GM21723 (cell line): ENCODE measurements around the gene NUDCD2.

Experiments
- ATAC-seq: cut with Tn5 transposase; IDR thresholded peaks from one replicate; pipeline ENCODE4 v1.9.1; 2021; ENCODE audit warnings: mild to moderate bottlenecking, moderate library complexity; ENCODE audit not compliant: unreplicated experiment

Gene NUDCD2

GRCh38 chr5:163459819-163460561 is at the start of gene NUDCD2:
TSS of gene NUDCD2 (minus strand) at chr5:163460102. CDS start at chr5:163460050, 52 bp downstream.
- peak; percentile 80 for ATAC-seq

- no peak for ATAC-seq
Observed at GRCh38 chr5:163509291-163509951, 49.5 kb upstream of the NUDCD2 start.

- ATAC-seq = no peak
Observed at GRCh38 chr5:163508753-163509152, 48.9 kb upstream of the NUDCD2 start.

GRCh38 chr5:163506726-163507125 is 46.8 kb upstream of the NUDCD2 start:
- no peak for ATAC-seq

- ATAC-seq = peak; percentile 8
Observed at GRCh38 chr5:163506095-163506457, 46.2 kb upstream of the NUDCD2 start.

- ATAC-seq = peak; percentile 87
Observed at GRCh38 chr5:163505368-163506094, 45.6 kb upstream of the NUDCD2 start, which contains the start of gene MAT2B. TSS of gene MAT2B (plus strand) at chr5:163505619. CDS start at chr5:163505687, 68 bp downstream.

GRCh38 chr5:163505049-163505367 is 45.1 kb upstream of the NUDCD2 start:
- ATAC-seq = peak; percentile 3

- ATAC-seq = no peak
Observed at GRCh38 chr5:163504079-163504931, 44.4 kb upstream of the NUDCD2 start.

- peak; percentile 11 for ATAC-seq
Observed at GRCh38 chr5:163503106-163504078, 43.5 kb upstream of the NUDCD2 start.

GRCh38 chr5:163502521-163502920 is 42.6 kb upstream of the NUDCD2 start:
- no peak for ATAC-seq

- no peak for ATAC-seq
Observed at GRCh38 chr5:163498886-163499285, 39.0 kb upstream of the NUDCD2 start.

- ATAC-seq = no peak
Observed at GRCh38 chr5:163497315-163497714, 37.4 kb upstream of the NUDCD2 start.

GRCh38 chr5:163496286-163496685 is 36.4 kb upstream of the NUDCD2 start:
- ATAC-seq = no peak

- ATAC-seq = no peak
Observed at GRCh38 chr5:163489745-163490075, 29.8 kb upstream of the NUDCD2 start.

- ATAC-seq = no peak
Observed at GRCh38 chr5:163489055-163489744, 29.3 kb upstream of the NUDCD2 start.

- no peak for ATAC-seq
Observed at GRCh38 chr5:163478982-163479271, 19.0 kb upstream of the NUDCD2 start.

- ATAC-seq = no peak
Observed at GRCh38 chr5:163478126-163478981, 18.5 kb upstream of the NUDCD2 start.

- ATAC-seq = no peak
Observed at GRCh38 chr5:163475411-163475810, 15.5 kb upstream of the NUDCD2 start.
